ENCODE data around the gene PROM1.

- no peak for TF ChIP-seq CTCF (IDR thresholded peaks at IDR 0.05)
- no peak for TF ChIP-seq EP300 (IDR thresholded peaks at IDR 0.05)
- TF ChIP-seq POLR2AphosphoS5 (IDR thresholded peaks at IDR 0.05): no peak
Measured at GRCh38 chr4:15992167-15992485, 91.7 kb downstream of the PROM1 start.
